ENCODE results near the gene BPIFB6. TPM values are rescaled to one million over a fixed set of nuclear protein-coding genes. Genes with fewer than 3 reads are reported as not detected.

Gene BPIFB6
- total and polyA plus RNA-seq, 2 donors (not counting 3 experiments of a cell fraction or from before 2014, with no cell fraction given): not detected

GRCh38 chr20:33024609-33025317 is 6.7 kb upstream of the BPIFB6 start:
- intact Hi-C loops (cut with micrococcal nuclease) (no loop called here), dilution Hi-C loops (cut with MboI; ENCODE audit: extremely low pct_ligation_motif_present, low sequenced_read_pairs) (no loop called here)
- Histone ChIP-seq H3K4me1 (ENCODE audit: control insufficient read depth, extremely low read depth, insufficient read depth, low read length) (no peaks in the 10 kb centered on the region), H3K9me1 (replicated peaks; ENCODE audit: control insufficient read depth, extremely low read depth, insufficient read depth, low read length) (no peaks in the 10 kb centered on the region), H3K27me3 (ENCODE audit: control insufficient read depth in 2 of 2, insufficient read depth in 2 of 2, low read length in 2 of 2) (no peaks in the 10 kb centered on the region), H4K20me1 (replicated peaks; ENCODE audit: control insufficient read depth, extremely low read depth, insufficient read depth, low read length) (no peaks in the 10 kb centered on the region), H3K9ac (replicated peaks; ENCODE audit: extremely low read depth, insufficient read depth, low read length) (no peak overlapping the region), H3K4me2 (ENCODE audit: insufficient read depth, low read length) (no peak overlapping the region), H3K9me3 (replicated peaks; ENCODE audit: control insufficient read depth, insufficient read depth, low read length) (no peaks in the 10 kb centered on the region), H3K36me3 (ENCODE audit: control insufficient read depth in 2 of 2, extremely low read depth in 1 of 2, insufficient read depth in 2 of 2, low read length in 2 of 2) (no peaks in the 10 kb centered on the region), H3K27ac (ENCODE audit: insufficient read depth, low read depth, low read length) (no peak overlapping the region), H3K4me3 (replicated peaks in 1 of 3; ENCODE audit: insufficient read depth in 1 of 3, low read depth in 1 of 3, low read length in 3 of 3) (no peak overlapping the region), H3K79me2 (ENCODE audit: control insufficient read depth, insufficient read depth, low read length) (no peaks in the 10 kb centered on the region), H2AFZ (ENCODE audit: low read depth, low read length) (no peak overlapping the region)
- TF ChIP-seq MAX (IDR thresholded peaks at IDR 0.05; ENCODE audit: insufficient read depth, insufficient read length) (no peak), MYC (IDR thresholded peaks at IDR 0.05; ENCODE audit: low read depth, low read length) (no peak), POLR2A (IDR thresholded peaks at IDR 0.05; ENCODE audit: low read depth, low read length) (no peak), GATA2 (IDR thresholded peaks at IDR 0.05; ENCODE audit: insufficient read depth, insufficient read length, low read depth, low read length) (no peak), JUN (IDR thresholded peaks at IDR 0.05; ENCODE audit: borderline replicate concordance, insufficient read depth, insufficient read length, low read depth) (no peak), CTCF (IDR thresholded peaks at IDR 0.05; ENCODE audit: extremely low read depth in 1 of 2, insufficient read depth in 1 of 2, low read depth in 1 of 2, low read length in 2 of 2) (no peak), EZH2 (IDR thresholded peaks at IDR 0.05; ENCODE audit: borderline replicate concordance, low read depth, low read length, severe bottlenecking) (no peak), FOS (IDR thresholded peaks at IDR 0.05; ENCODE audit: borderline replicate concordance, insufficient read depth, low read length) (no peak), POLR2AphosphoS5 (IDR thresholded peaks at IDR 0.05; ENCODE audit: insufficient read depth, low read depth, low read length) (no peak)
- no peak for DNase-seq (ENCODE audit: low read depth, low spot score)
- ChIA-PET CTCF (no interaction called here), POLR2A (no interaction called here)
- no peak for FAIRE-seq
- no TSS peak for BruUV-seq (replicated peaks)

Data from endothelial cell of umbilical vein (primary cell).